Astrocyte (in vitro differentiated cells and primary cell): ENCODE data around the gene SLC25A13. TPM values are rescaled to one million over a fixed set of nuclear protein-coding genes. Genes with fewer than 3 reads are reported as not detected.
"Not testable (repeated sequence)": the region's sequence is repeated elsewhere in the genome, so short reads cannot be mapped to it uniquely, and the experiment has no call there.

Experiments
- DNase-seq: peaks from one replicate; pipeline ENCODE4 v3.0.0-alpha.2; 2010; ENCODE audit warnings: low read depth
- FAIRE-seq: peaks from 2 replicates; lab custom pipeline; 2011; peaks lifted over from hg19 to GRCh38; lab: Jason Lieb, UNC
- H2AFZ ChIP-seq: 2 replicates; pipeline ENCODE4 v1.6.0; 2012; ENCODE audit warnings: low read depth, low read length, inconsistent platforms
- H3K27ac ChIP-seq: 2 replicates; pipeline ENCODE4 v1.5.1; 2011; ENCODE audit warnings: low read depth, low read length, inconsistent platforms
- H3K27me3 ChIP-seq: 2 replicates; pipeline ENCODE4 v1.6.0; 2011; ENCODE audit warnings: low read length, inconsistent platforms; ENCODE audit not compliant: insufficient read depth
- H3K36me3 ChIP-seq: 2 replicates; pipeline ENCODE4 v1.5.1; 2011; ENCODE audit warnings: low read length, inconsistent platforms; ENCODE audit not compliant: insufficient read depth
- H3K4me1 ChIP-seq: 2 replicates; pipeline ENCODE4 v1.5.1; 2011; ENCODE audit warnings: low read length, inconsistent platforms; ENCODE audit not compliant: insufficient read depth
- H3K4me2 ChIP-seq: 2 replicates; pipeline ENCODE4 v1.6.0; 2012; ENCODE audit warnings: low read length, inconsistent platforms
- H3K4me3 ChIP-seq: 2 replicates; pipeline ENCODE4 v1.5.1; 2011; ENCODE audit warnings: low read depth, mild to moderate bottlenecking, low read length, inconsistent platforms; ENCODE audit not compliant: insufficient read depth
- H3K79me2 ChIP-seq: 2 replicates; pipeline ENCODE4 v1.6.0; 2012; ENCODE audit warnings: mild to moderate bottlenecking, low read length, inconsistent platforms; ENCODE audit not compliant: insufficient read depth
- H3K9ac ChIP-seq: 2 replicates; pipeline ENCODE4 v1.6.0; 2012; ENCODE audit warnings: mild to moderate bottlenecking, low read length, inconsistent platforms
- H3K9me3 ChIP-seq: 2 replicates; pipeline ENCODE4 v1.5.1; 2012; ENCODE audit warnings: low read depth, mild to moderate bottlenecking, low read length, inconsistent platforms; ENCODE audit not compliant: insufficient read depth
- H4K20me1 ChIP-seq: 2 replicates; pipeline ENCODE4 v1.6.0; 2012; ENCODE audit warnings: low read length, inconsistent platforms; ENCODE audit not compliant: insufficient read depth
- H3K27ac Mint-ChIP-seq: one replicate; pipeline ENCODE4 v1.8.0; 2021; ENCODE audit warnings: mild to moderate bottlenecking, mixed read lengths; ENCODE audit not compliant: unreplicated experiment
- H3K27me3 Mint-ChIP-seq: one replicate; pipeline ENCODE4 v1.8.0; 2021; ENCODE audit warnings: low read depth, mixed read lengths; ENCODE audit not compliant: unreplicated experiment
- H3K36me3 Mint-ChIP-seq: one replicate; pipeline ENCODE4 v1.8.0; 2021; ENCODE audit warnings: low read depth, mixed read lengths; ENCODE audit not compliant: unreplicated experiment
- H3K4me1 Mint-ChIP-seq: one replicate; pipeline ENCODE4 v1.8.0; 2021; ENCODE audit warnings: low read depth, mixed read lengths; ENCODE audit not compliant: unreplicated experiment
- H3K4me3 Mint-ChIP-seq: one replicate; pipeline ENCODE4 v1.8.0; 2021; ENCODE audit warnings: mild to moderate bottlenecking, moderate library complexity, mixed read lengths; ENCODE audit not compliant: unreplicated experiment
- H3K9me3 Mint-ChIP-seq: one replicate; pipeline ENCODE4 v1.8.0; 2021; ENCODE audit warnings: mild to moderate bottlenecking, mixed read lengths; ENCODE audit not compliant: unreplicated experiment
- CTCF ChIP-seq: IDR thresholded peaks from 2 replicates; pipeline ENCODE4 v1.5.1; 2011; ENCODE audit warnings: low read depth, mild to moderate bottlenecking, inconsistent platforms, low read length, moderate library complexity; ENCODE audit not compliant: insufficient read depth
- EZH2 ChIP-seq: IDR thresholded peaks from 2 replicates; pipeline ENCODE4 v1.6.1; 2012; ENCODE audit warnings: mild to moderate bottlenecking, low read length, inconsistent platforms; ENCODE audit not compliant: insufficient read depth
- total RNA-seq: library from RNA; stranded (reverse); gene quantifications from 2 replicates; pipeline ENCODE4 v1.2.1, GENCODE V29; 2021

The SLC25A13 gene
- total RNA-seq, 1 donor from 2014 or later, result 58.1 TPM

- not testable (repeated sequence) for H3K27ac Mint-ChIP-seq, FAIRE-seq, H3K9me3 ChIP-seq, H3K4me1 ChIP-seq, H4K20me1 ChIP-seq, H3K79me2 ChIP-seq, H3K4me3 Mint-ChIP-seq, H2AFZ ChIP-seq, H3K27ac ChIP-seq, H3K36me3 ChIP-seq, H3K4me1 Mint-ChIP-seq, DNase-seq, H3K4me3 ChIP-seq, H3K9ac ChIP-seq, H3K27me3 Mint-ChIP-seq, H3K4me2 ChIP-seq, H3K27me3 ChIP-seq
- Mint-ChIP-seq H3K36me3 (peaks cover 16% of the 10 kb centered on the region), H3K9me3 (peaks cover 15% of the 10 kb centered on the region)
Observed at GRCh38 chr7:96293911-96294310, 28.0 kb downstream of the SLC25A13 start.

GRCh38 chr7:96287559-96287958 lies 34.3 kb downstream of the SLC25A13 start:
- Mint-ChIP-seq H3K4me1 (peaks cover 13% of the 10 kb centered on the region), H3K9me3 (peaks cover 16% of the 10 kb centered on the region), H3K27me3 (no peaks in the 10 kb centered on the region), H3K36me3 (peaks cover 19% of the 10 kb centered on the region), H3K27ac (no peak overlapping the region), H3K4me3 (no peak overlapping the region)
- H3K27ac ChIP-seq, result no peak overlapping the region
- no peak for TF ChIP-seq EZH2
- TF ChIP-seq CTCF, result no peak
- no peaks in the 10 kb centered on the region for H3K27me3 ChIP-seq
- no peak overlapping the region for H3K4me2 ChIP-seq
- H3K9ac ChIP-seq, result no peak overlapping the region
- FAIRE-seq, result no peak
- no peak for DNase-seq
- no peaks in the 10 kb centered on the region for H3K9me3 ChIP-seq
- peaks cover 12% of the 10 kb centered on the region for H4K20me1 ChIP-seq
- no peak overlapping the region for H3K4me3 ChIP-seq
- H3K4me1 ChIP-seq, result no peaks in the 10 kb centered on the region
- H2AFZ ChIP-seq, result no peak overlapping the region
- H3K79me2 ChIP-seq, result no peaks in the 10 kb centered on the region
- H3K36me3 ChIP-seq, result no peaks in the 10 kb centered on the region

- no peak overlapping the region for H2AFZ ChIP-seq
- peaks cover 19% of the 10 kb centered on the region for H3K36me3 Mint-ChIP-seq
- no peaks in the 10 kb centered on the region for H3K27me3 Mint-ChIP-seq
- H3K27ac ChIP-seq, result no peak overlapping the region
- no peak overlapping the region for H3K4me2 ChIP-seq
- no peaks in the 10 kb centered on the region for H3K27me3 ChIP-seq
- no peaks in the 10 kb centered on the region for H3K4me1 ChIP-seq
- peaks cover 12% of the 10 kb centered on the region for H4K20me1 ChIP-seq
- H3K27ac Mint-ChIP-seq, result no peak overlapping the region
- peaks cover 13% of the 10 kb centered on the region for H3K4me1 Mint-ChIP-seq
- H3K79me2 ChIP-seq, result no peaks in the 10 kb centered on the region
- H3K9ac ChIP-seq, result no peak overlapping the region
- peaks cover 15% of the 10 kb centered on the region for H3K9me3 Mint-ChIP-seq
- H3K4me3 Mint-ChIP-seq, result no peak overlapping the region
- H3K36me3 ChIP-seq, result no peaks in the 10 kb centered on the region
- H3K9me3 ChIP-seq, result no peaks in the 10 kb centered on the region
- no peak overlapping the region for H3K4me3 ChIP-seq
- TF ChIP-seq EZH2 (no peak), CTCF (no peak)
- DNase-seq (no peak), FAIRE-seq (no peak)
Observed at GRCh38 chr7:96287132-96287531, 34.8 kb downstream of the SLC25A13 start.
